Right lobe of liver (tissue), 6 donors: ENCODE measurements around the gene GIT2. TPM values are rescaled to one million over a fixed set of nuclear protein-coding genes. Genes with fewer than 3 reads are reported as not detected.

Experiments used
- ATAC-seq, 4 donors: fragments of 200-7000 bp; cut with Tn5 transposase; one replicate each; pipeline ENCODE4 v1.9.1; 2020; ENCODE audit warnings: mild to moderate bottlenecking in 4 of 4, moderate library complexity in 4 of 4
- DNase-seq, 3 donors: peaks; one replicate each; pipeline ENCODE4 v3.0.0-alpha.2; 2020
- H3K27ac ChIP-seq, 3 donors: fragments of 200-600 bp; one replicate each; pipeline ENCODE4 v1.8.0; 2022
- H3K27me3 ChIP-seq, 2 donors: fragments of 200-600 bp; one replicate each; pipeline ENCODE4 v1.8.0; 2022
- H3K36me3 ChIP-seq, 4 donors: fragments of 200-600 bp; sonication (generic) in 1 of 4; one replicate each; pipeline versions ENCODE4 v1.5.1 to v1.8.0; 2017 to 2022; ENCODE audit warnings: control low read depth in 1 of 4
- H3K4me1 ChIP-seq, 4 donors: fragments of 200-600 bp; sonication (generic) in 1 of 4; one replicate each; pipeline versions ENCODE4 v1.5.1 to v1.8.0; 2017 to 2022; ENCODE audit warnings: control low read depth in 1 of 4
- H3K4me3 ChIP-seq, 3 donors: fragments of 200-600 bp; one replicate each; pipeline ENCODE4 v1.8.0; 2022
- H3K9me3 ChIP-seq, 4 donors: fragments of 200-600 bp; sonication (generic) in 1 of 4; one replicate each; pipeline versions ENCODE4 v1.5.1 to v1.8.0; 2017 to 2022; ENCODE audit warnings: control low read depth in 1 of 4
- POLR2A ChIP-seq: fragments of 450-650 bp; IDR thresholded peaks from one replicate; pipeline ENCODE4 v1.6.1; 2017; ENCODE audit warnings: antibody characterized with exemption, mild to moderate bottlenecking
- WGBS: methylation state at CpG from one replicate; pipeline ENCODE4 v1.1.6; 2018; ENCODE audit warnings: low coverage, low lambda C conversion rate; ENCODE audit not compliant: insufficient coverage; ENCODE audit errors: missing lambda C conversion rate; 5-methylcytosine and 5-hydroxymethylcytosine counted together
- intact Hi-C, 2 donors: fragments of 100-400 bp; cut with DNase I; formaldehyde crosslinking; loops; one replicate each; pipeline versions ENCODE4 v1.11.2 to v1.14.1; 2022
- total RNA-seq, 6 experiments: library from RNA; depleted of rRNA in 2 of 6; stranded (reverse); fragments of >200 nt in 2 of 6; fragmentation: NEBNext Ultra II Directional in 3 of 6; extraction: Animal tissue kit (Norgen Biotek cat#: 25700) in 3 of 6; gene quantifications; one replicate each; pipeline versions ENCODE4 v1.1.0 to v1.2.4, GENCODE V29; 2016 to 2023
- TF ChIP-seq, protein P1 (sequence below), 4 donors: fragments of 200-600 bp in 3 of 4; fragments of 450-650 bp in 1 of 4; IDR thresholded peaks; one replicate each; pipeline versions ENCODE4 v1.5.1 to v1.8.0; 2016 to 2022; ENCODE audit warnings: antibody characterized with exemption in 4 of 4, mild to moderate bottlenecking in 2 of 4
- donor health status: DM: no; HTN: yes; CAD: no.
- donor health status: DM: no; HTN: no; CAD: no.
- donor health status: DM: no; HTN: no; CAD: no.
- donor health status: DM: no; HTN: yes; CAD: no.
- donor health status: DM: no; HTN: yes; CAD: no.

Gene GIT2
- total RNA-seq, 6 experiments from 2014 or later, result 13.3 to 24.8 (median 16.8) TPM

DNA sequence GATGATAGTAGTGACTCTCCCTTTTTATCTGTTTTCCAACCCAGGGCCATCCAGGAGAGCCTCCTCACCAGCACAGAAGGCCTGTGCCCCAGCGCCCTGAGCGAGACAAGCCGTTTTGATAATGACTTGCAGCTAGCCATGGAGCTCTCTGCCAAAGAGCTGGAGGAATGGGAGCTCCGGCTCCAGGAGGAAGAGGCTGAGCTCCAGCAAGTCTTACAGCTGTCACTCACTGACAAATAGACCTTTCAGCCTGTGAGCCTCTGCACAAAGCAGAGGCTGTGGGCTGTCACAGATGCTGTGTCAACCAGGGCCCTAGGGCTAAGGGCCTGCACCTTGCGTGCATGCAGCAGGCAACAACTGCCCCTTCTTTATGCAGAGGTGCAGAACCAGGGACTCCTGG is 41.1 kb upstream of the GIT2 start:
- TF ChIP-seq, protein P1, sequence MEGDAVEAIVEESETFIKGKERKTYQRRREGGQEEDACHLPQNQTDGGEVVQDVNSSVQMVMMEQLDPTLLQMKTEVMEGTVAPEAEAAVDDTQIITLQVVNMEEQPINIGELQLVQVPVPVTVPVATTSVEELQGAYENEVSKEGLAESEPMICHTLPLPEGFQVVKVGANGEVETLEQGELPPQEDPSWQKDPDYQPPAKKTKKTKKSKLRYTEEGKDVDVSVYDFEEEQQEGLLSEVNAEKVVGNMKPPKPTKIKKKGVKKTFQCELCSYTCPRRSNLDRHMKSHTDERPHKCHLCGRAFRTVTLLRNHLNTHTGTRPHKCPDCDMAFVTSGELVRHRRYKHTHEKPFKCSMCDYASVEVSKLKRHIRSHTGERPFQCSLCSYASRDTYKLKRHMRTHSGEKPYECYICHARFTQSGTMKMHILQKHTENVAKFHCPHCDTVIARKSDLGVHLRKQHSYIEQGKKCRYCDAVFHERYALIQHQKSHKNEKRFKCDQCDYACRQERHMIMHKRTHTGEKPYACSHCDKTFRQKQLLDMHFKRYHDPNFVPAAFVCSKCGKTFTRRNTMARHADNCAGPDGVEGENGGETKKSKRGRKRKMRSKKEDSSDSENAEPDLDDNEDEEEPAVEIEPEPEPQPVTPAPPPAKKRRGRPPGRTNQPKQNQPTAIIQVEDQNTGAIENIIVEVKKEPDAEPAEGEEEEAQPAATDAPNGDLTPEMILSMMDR (IDR thresholded peaks at IDR 0.05), result no peak
- no peak for TF ChIP-seq POLR2A
- Histone ChIP-seq H3K27me3 (no peaks in the 10 kb centered on the region), H3K4me3 (no peak overlapping the region), H3K36me3 (peaks cover 0 to 29% (median 2%) of the 10 kb centered on the region in 4 donors), H3K9me3 (no peaks in the 10 kb centered on the region), H3K27ac (no peak overlapping the region), H3K4me1 (peaks cover 0 to 36% (median 18%) of the 10 kb centered on the region in 4 donors)
- DNase-seq, result no peak
- intact Hi-C loops, result no loop called here
- ATAC-seq, result no peak
- WGBS, result 94% methylated on average over 4 of the region's 5 CpGs

DNA sequence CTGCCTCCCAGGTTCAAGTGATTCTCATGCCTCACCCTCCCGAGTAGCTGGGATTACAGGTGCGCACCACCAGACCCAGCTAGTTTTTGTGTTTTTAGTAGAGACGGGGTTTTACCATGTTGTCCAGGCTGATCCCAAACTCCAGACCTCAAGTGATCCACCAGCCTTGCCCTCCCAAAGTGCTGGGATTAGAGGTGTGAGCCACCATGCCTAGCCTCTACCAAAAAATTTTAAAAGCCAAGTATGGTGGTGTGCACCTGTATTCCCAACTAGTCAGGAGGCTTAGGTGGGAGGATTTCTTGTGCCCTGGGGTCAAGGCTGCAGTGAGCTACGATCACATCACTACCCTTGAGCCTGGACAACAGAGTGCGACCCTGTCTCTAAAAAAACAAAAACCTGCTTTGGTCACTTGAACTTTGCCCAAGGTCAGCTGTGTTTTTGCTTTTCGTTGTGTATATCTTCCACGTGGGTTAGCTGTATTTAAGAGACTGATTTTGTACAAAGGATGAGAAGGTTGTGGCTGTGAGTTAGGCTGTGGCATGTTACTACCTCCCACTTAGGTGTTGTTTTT is 39.5 kb upstream of the GIT2 start:
- no peaks in the 10 kb centered on the region for H3K27me3 ChIP-seq
- DNase-seq, result no peak
- H3K9me3 ChIP-seq, result no peaks in the 10 kb centered on the region
- peaks cover 0 to 24% (median 10%) of the 10 kb centered on the region in 4 donors for H3K4me1 ChIP-seq
- H3K36me3 ChIP-seq, result peaks cover 0 to 36% (median 2%) of the 10 kb centered on the region in 4 donors
- intact Hi-C loops, result no loop called here
- no peak overlapping the region for H3K4me3 ChIP-seq
- no peak overlapping the region for H3K27ac ChIP-seq
- no peak for TF ChIP-seq POLR2A
- TF ChIP-seq, protein P1 (IDR thresholded peaks at IDR 0.05), result no peak
- 68% methylated on average over 6 of the region's 7 CpGs for WGBS
- ATAC-seq, result no peak

DNA sequence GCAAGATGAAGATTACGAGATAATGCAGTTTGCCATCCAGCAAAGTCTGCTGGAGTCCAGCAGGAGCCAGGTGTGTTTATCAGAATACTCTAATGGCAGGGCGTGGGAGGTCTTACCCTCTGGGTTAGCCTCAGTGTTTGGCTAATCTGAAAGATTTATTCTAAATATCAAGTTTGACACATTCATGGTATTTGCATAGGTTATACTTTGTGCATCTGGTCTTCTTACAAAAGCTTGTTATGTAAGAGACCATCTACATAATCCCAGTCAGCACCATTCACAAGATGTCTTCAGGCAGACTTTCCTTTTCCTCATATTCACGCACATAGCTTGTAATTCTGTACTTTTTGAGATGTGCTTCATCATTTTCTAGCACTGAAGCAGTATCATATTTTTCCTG is 37.7 kb upstream of the GIT2 start:
- no peaks in the 10 kb centered on the region for H3K27me3 ChIP-seq

DNA sequence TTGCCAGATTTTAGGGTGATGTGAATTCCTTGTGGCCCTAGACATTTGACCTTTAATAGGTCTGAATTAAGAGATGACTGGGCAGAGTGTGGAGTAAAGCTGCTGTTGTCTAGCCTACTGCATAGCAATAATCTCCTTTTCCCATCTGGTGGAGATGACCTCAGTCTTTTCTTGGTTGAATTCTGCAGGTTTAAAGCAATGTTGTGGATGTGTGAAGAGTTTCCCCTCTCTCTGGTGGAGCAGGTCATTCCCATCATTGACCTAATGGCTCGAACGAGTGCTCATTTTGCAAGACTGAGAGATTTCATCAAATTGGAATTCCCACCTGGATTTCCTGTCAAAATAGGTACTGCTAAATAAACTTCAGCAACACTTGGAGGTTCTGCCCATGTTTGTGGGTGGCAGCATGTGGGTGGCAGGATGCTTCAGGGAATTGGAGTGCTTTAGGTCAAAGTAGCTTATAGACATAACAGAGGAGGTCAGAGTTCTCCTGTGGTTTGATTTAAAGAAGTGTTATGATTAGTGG is 33.2 kb upstream of the GIT2 start:
- ATAC-seq (peak in 1 of 4 donors; percentile 53), DNase-seq (no peak)
- Histone ChIP-seq H3K9me3 (no peaks in the 10 kb centered on the region), H3K36me3 (peaks cover 0 to 60% (median 6%) of the 10 kb centered on the region in 4 donors), H3K4me1 (peaks cover 0 to 14% (median 6%) of the 10 kb centered on the region in 4 donors), H3K27ac (peak overlapping the region in 1 of 3 donors; percentile 34), H3K27me3 (no peaks in the 10 kb centered on the region), H3K4me3 (no peak overlapping the region)
- intact Hi-C loops, result no loop called here
- TF ChIP-seq POLR2A, result no peak
- TF ChIP-seq, protein P1 (IDR thresholded peaks at IDR 0.05), result no peak
- WGBS, result 29% methylated on average over 2 of the region's 2 CpGs

More for the DNA sequence above, 37.7 kb upstream of the GIT2 start:
- Histone ChIP-seq H3K4me1 (peaks cover 0 to 13% (median 5%) of the 10 kb centered on the region in 4 donors), H3K36me3 (peaks cover 0 to 51% (median 6%) of the 10 kb centered on the region in 4 donors), H3K4me3 (no peak overlapping the region), H3K27ac (no peak overlapping the region), H3K9me3 (no peaks in the 10 kb centered on the region)
- no peak for TF ChIP-seq POLR2A
- TF ChIP-seq, protein P1 (IDR thresholded peaks at IDR 0.05), result no peak
- 96% methylated on average over 3 of the region's 3 CpGs for WGBS
- ATAC-seq, result no peak
- no peak for DNase-seq
- intact Hi-C loops, result no loop called here
